ENCODE data around the gene SPATA1. TPM values are rescaled to one million over a fixed set of nuclear protein-coding genes. Genes with fewer than 3 reads are reported as not detected.

SPATA1 gene
- total and polyA plus RNA-seq, 2 of the 8 experiments (the other 6 are each of a cell fraction or from before 2014, with no cell fraction given), result 0.51 to 1.1 TPM

DNA sequence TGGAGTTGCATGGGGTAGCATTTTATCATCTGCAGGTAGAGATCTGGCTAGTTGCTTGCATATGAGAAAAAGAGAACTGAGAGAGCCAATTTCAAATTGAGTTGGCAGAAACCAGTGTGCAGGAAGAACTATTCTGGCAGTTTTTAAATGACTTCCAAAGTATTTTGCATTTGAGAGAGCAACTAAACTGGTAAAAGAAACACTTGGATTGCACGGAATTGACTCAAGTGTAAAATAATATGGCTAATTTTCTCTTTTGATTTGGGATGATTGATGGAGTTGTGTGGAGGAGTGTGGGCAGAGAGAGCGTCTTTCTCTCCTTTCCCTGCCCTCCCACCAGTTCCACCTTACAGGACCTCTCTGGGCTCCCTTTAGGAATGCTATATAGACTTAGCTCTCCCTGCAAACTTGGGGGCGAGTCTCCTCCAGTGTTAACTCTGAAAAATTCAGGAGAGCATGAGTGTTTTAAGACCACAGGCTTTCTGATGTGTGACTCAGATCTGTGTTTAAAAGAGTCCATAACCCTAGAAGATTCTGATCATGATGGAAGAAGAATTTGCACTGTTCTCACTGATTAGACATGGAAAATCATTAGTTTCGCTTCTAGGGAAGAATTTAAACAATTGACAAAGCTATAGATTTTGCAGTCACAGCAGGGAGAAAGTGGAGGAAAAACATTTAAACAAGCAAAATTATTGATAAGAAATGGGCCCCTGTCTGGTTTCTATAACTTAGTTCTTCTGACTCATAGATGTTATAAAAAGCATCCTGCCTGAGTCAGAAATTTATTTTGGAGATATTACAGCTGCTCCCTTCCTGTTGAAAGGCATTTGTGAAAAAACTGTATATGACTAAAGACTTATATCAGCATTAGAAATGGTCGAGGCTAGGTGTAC, 92.9 kb downstream of the SPATA1 start (continued):
- no peak for TF ChIP-seq RXRA (IDR thresholded peaks at IDR 0.05; ENCODE audit: insufficient read depth, low read depth, low read length)
- no peak for TF ChIP-seq SRF (IDR thresholded peaks at IDR 0.05; ENCODE audit: low read depth, low read length)
- no peak for TF ChIP-seq SP4 (IDR thresholded peaks at IDR 0.05; ENCODE audit: low read length)
